NOMO-1 (cell line): Measurements from ENCODE around the gene GPR176.

ENCODE experiments used
- DNase-seq, 2 experiments: peaks; one replicate each; lab custom pipeline; 2025; ENCODE audit not compliant: unreplicated experiment in 2 of 2; lab: John Stamatoyannopoulos, UW

Gene GPR176

DNA sequence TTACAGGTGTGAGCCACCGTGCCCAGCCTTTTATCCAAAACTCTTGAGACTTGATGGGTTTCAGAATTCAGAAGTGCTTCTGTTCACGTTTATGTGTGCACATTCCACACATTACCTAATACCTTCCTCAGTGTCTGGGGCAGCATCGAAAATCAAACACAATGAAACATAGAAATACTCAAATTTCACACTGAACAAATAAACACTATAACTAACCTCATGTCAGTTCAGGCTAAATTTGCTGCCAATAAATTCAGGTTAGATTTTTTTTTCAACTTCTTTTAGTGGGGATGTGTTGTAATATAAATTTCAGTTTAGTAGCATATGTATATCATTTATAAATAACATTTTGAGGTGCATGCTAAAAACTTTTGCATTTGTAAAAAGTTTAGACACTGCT is 16.6 kb upstream of the GPR176 start:
- DNase-seq: no peak

DNA sequence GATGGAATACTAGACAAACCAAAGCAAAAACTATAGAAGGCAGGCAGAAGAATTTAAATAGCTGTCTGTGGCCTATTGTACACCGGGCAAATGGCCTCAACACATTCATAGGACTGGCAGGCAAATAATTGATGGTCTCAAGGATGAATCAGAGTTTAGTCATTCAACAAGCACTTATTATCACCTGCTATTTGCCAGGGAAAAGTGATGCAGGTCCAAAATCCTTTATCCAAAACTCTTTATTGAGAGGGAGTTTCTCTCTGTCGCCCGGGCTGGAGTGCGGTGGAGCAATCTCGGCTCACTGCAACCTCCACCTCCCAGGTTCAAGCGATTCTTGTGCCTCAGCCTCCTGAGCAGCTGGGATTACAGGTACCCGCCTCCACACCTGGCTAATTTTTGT is 16.1 kb upstream of the GPR176 start:
- DNase-seq: no peak

DNA sequence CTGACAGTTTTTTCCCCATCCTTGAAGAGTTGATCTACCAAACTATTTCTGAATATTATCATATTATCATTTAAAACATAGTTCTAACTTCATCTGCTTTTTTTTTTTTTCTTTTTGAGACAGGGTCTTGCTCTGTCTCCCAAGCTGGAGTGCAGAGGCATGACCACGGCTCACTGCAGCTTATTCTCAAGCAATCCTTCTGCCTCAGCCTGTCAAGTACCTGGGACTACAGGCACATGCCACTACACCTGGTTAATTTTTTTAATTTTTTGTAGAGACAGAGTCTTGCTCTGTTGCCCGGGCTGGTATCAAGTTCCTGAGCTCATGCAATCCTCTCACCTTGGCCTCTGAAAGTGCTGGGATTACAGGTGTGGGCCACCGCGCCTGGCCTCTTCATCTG is 15.2 kb upstream of the GPR176 start:
- DNase-seq: no peak

DNA sequence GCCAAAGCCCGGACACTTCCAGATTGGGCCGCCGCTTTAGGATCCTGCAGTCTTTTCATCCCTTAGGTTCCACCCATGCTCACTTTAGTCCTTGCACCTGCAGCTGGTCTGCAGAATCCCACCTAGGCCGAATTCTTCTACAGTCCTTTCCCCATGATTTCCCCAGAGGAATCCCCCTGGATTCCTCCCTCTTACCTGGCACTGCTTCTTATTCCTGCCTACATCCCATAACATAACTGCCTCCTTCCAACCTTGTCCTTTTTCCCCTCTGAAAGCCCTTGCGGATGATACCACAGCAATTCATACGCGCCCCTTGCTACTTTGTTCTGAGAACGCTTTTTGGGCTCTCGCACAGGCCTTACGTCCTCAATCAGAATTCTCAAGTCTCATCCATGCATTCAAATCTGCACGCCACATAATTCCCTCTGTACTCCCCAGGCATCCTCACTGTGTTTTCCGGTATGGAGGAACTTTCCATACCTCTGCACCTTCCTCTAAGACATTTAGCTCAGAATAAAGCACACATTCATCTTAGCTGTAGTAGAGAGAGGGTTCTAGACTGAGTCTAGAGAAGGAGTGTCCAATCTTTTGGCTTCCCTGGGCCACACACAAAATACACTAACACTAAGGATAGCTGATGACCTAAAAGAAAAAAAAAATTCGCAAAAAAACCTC is 14.5 kb upstream of the GPR176 start:
- peak in 1 of 2 experiments; percentile 13 for DNase-seq

DNA sequence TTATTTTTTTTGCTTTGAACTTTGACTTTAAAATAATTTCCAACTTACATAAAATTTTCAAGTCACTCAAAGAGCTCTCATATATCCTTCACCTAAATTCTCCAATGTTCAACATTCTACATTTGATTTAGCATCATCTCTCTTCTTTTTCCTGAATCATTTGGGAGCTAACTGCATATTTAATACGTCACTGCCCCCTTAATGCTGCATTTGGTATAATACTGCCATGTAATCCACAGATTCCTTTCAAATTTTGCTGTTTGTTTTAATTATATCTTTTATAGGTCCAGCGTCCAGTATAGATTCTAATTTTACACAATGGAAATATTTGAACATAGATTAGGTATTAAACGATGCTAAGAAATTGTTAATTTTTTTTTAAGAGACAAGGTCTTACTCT is 11.5 kb upstream of the GPR176 start:
- no peak for DNase-seq

DNA sequence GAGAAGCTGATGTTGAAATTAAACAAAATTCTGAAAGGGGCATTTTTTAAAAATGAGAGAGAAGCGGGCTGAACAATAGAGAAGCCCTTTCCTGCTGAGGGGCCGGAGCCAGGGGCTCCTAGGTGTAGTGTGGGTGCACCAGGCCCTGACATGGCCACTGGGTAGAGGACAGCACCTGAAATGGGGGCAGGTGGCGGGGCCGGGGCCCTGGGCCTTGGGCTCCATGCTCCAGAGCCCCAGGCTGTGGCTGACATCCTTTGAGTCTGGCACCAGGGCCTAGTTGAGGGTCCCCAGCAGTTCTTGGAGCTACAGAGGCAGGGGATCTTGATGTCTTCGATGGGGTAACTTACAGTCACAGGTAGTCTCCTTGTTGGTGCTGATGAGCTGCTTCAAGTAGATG is 6.5 kb upstream of the GPR176 start:
- DNase-seq: no peak

DNA sequence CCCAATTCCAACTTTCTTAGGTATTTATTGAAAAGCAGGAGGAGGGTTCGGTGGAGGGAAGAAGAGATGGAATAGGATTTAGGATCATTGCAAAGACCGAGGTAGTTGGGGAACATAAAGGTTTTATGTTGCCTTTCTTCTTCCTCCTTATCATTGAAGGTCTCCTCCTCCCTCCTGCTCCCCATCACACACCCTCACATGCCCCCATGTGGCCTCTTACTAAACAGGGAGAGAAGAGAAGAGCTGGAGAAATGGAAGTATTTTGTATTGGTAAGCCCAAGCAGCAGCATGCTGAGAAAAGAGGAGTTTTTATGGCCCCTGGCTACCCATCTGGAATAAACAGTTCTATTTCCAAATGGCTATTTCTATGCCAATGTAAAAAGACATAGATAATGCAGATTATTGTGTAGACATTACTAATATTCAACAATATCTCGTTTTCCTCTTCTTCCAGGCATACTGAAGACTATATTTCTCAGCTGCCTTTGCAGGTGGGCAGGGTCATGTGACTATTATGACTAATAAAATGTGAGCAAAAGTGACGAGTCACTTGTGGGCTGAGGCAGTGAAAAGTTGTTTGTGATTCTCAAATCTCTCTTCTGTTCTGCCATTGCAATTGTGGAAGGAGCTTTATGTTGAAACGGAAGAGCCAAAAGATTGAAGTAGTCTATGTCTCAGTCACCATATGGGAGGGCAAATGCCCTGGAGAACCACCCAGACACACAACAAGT is 5.2 kb upstream of the GPR176 start:
- no peak for DNase-seq

DNA sequence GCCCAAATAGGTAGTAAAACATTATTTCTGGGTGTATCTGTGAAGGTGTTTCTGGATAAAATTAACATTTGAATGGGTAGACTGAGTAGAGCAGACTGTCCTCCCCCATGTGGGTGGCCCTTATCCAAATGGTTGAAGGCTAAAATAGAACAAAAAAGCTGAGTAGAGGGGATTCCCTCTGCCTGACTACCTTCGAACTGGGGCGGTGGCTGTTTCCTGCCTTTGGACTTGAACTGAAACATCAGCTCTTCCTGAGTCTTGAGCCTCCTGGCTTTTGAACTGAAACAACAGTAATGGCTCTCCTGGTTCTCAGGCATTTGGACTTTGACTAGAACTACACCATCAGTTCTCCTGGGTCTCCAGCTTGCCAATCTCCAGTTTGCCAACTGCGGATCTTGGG is 4.4 kb upstream of the GPR176 start:
- no peak for DNase-seq

DNA sequence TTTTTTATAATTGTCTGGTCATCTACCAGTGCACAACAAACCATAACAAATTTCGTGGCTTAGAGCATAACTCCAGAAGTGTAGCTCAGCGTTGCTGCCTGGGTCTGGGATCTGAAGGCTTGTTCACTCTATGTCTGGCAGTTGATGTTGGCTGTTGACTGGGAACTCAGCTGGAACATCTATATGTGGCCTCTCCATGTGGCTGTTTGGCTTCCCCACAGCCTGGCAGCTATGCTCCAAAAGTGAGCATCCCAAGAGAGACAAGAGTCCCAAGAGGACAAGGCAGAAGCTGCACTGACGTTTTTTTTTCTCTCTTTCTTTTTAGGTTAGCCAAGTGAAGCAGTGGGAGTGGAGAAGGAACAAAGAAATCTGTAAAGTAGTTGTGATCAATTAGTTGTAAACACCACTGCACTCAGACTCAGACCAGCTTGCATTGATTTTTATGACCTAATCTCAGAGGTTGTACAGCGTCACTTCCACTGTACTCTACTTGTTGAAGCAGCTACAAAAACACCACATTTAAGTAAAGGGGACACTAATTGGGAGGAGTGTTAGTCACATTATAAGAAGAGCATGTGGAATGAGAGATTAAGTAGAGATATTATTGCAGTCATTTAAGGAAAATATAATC is 2.5 kb upstream of the GPR176 start:
- no peak for DNase-seq

DNA sequence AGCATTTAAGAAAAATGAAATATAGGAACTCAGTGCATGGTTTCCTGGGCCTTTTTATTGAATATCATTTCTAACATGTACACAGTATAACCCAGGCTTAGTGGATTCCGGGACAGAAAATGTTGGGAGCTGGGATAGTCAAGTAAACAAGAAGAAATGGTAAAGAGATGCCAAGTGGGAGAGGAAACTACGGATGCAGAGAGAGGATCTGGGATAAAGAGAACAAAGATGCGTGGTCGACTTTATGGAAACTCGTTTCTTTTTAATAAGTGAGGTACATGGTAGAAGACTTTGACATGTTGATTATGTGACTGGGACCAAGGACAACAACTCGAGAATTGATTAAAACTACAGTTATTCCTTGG is 1.2 kb upstream of the GPR176 start:
- DNase-seq: no peak

DNA sequence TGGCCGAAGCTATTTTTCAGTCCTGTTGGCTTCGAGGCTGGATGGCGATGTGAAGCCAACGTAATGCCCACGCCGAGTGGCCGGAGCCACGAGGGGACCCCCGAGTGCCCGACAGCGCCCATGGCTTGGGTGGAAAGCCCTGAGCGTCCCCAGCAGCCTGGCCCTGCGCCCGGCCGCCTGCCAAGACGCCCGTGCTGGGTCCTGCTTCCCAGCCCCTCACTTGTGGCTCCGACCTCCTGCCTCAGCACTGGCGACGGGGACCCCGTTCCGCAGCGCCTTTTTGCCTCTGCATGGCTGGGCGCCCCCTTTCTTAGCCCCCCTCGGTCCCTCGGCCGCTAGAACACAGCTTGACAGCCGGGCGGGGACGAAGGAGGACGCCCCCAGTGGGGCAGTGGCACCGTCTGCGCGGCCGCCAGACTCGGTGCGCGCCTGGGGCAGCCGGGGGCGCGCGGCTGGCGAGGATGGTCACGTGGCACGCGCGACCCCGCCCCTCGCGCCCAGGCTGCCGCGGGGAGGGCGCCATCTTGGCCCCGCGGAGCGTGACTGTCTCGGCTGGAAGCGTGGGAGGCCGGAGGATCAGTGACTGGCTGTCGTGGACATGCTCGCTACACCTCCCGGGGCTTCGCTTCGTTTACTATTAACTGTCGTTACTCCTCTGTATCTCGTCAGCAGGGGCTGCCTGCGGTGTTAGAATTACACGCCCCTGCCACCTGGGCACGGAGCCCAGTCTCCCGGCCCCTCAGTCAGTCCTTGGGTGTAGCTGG is 626 bp upstream of the GPR176 start:
- peak; percentile 58 to 67 for DNase-seq

DNA sequence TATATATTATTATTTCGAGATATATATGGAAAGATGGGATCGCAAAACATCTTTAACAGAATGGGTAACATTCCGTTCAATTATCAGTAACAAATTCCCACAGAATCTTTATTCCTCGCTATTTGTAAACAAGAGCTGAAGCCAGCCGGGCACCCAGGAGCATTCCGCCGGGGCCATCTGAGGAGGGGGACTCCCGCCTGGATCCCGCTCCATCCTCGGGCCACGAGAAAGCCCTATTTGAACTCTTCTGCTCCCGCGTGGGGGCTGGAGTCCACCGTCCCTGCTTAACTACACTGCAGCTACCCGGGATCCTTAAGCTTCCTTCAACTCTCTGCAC is 687 bp downstream of the GPR176 start:
- DNase-seq: no peak

DNA sequence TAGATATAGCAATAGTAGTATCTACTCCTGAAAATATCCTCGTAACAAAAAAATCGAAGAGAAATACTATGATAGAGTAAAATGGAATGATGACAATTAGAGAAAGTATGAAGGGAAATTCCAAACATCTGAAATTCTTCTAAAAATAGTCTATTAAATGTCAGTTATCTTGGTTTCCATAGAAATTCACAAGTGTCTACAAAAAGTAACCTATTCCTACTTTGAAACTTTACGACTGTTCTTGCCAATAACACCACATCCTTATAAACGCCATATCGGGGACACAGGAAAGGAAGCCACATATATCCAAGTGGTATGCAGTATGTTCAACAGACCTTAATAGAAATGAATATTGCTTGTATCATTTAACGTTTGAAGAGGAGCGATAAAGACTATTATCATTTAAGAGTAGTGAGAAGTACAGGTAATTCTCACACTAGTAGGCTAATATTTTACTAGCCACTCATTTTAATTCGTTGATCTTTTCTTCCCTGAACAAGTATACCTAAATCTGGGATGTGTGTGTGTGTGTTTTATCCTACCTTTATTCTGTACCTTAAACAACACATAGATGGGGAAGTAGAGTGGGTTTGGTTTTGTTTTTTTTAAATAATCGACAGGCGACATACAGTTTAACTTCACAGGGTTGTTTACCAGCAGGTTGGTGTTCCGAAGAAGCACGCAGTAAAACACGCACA is 1.2 kb downstream of the GPR176 start:
- DNase-seq: no peak

DNA sequence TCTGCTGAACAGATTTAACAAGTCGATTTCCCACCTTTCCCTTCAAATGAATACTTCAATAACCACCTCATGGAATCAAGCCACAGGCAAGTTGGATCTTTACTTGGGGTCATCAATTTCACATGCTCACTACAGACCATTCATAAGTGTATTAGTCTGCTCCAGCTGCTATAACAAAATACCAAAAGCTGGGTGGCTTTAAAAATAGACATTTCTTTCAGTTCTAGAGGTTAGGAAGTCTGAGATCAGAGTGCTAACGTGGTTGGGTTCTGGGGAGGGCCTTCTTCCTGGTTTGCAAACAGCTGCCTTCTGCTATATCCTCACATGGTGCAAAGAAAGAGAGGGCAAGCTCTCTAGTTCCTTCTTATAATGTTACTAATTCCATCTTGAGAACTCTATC is 5.1 kb downstream of the GPR176 start:
- no peak for DNase-seq

DNA sequence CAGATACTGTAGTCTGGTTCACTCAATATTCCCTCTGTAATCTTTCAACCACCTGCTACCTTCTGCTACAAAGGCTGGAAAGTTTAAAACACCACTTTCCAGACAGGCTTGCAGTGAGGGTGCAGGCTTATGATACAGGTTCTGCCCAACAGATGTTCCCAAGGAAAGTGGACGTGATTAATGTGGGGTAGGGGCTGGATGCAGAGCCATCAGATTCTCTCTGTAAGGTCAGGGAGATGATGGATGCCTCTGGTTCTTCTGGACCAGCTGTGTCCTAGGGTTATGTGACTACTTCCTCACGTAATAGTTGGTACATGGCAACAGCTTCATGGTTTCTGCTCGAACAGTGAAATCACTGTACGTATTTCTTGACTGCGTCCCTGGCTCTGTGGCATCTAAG is 11.1 kb downstream of the GPR176 start:
- DNase-seq: no peak

DNA sequence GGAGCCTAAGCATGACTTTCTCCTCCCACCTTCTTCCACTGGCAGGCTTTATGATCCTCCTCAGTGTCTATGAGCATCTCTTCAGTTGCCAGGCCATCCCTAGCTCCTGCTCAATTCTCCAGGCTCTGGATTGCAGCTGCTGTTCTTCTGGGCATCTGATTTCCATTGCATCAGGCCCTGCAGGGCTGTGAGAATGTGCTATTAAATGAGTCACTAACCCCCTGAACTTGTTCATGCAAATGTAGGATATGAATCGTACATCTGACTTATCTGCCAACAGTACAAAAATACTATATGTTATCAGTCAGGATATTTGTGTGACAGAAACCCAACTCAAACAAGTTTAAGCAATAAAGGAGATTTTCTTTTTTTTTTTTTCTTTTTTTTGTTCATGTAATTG is 11.9 kb downstream of the GPR176 start:
- DNase-seq: no peak

DNA sequence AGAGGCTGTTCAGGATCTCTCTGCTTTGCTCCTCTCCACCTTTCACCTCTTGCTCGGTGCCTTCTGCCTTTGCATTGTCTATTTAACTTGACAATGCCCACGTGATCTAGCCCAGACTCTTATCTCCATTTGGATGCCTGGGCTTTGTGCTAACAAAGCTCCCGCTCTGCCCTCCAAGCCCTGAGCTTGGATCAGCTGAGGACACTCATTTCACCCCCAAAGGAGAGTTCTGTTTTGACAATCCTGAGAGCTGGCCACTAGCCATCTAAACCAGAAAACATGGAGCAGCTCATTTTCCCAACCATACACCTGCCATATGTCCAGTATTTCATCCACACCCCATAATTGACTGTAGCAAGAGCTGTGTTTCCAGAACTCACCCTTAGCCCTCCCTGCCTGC is 12.8 kb downstream of the GPR176 start:
- DNase-seq: no peak

DNA sequence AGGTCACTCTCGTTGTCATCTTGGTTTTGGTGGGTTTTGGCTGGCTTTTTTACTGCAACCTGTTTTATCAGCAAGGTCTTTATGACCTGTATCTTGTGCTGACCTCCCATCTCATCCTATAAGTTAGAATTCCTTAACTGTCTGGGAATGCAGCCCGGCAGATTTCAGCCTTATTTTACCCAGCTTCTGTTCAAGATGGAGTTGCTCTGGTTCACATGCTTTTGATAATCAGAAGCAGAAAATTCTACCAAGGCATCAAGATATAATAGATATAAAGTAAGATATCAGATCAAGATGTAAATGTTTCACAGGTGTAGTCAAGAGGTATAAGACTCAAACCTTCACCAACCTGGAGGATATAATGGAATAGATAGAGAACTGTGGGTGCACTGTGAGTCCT is 16.0 kb downstream of the GPR176 start:
- DNase-seq: no peak

DNA sequence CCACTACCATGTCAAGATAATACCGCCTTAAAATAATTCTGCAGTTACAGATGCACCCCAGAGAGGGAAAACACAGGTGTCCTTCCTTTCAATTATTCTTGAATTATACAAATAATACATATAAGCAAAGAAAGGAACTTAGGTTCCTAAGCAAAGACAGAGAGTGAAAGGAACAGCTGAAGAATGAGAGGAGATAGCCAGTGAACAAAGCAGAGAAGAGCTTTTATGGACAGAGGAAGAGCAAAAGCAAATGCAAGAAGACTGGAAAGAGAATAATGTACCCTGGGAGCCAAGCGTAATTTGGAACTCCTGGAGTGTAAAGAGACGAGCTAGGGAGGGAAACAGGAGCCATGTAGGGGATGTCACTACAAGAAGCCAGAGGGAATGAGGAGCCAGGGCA is 21.7 kb downstream of the GPR176 start:
- no peak for DNase-seq

DNA sequence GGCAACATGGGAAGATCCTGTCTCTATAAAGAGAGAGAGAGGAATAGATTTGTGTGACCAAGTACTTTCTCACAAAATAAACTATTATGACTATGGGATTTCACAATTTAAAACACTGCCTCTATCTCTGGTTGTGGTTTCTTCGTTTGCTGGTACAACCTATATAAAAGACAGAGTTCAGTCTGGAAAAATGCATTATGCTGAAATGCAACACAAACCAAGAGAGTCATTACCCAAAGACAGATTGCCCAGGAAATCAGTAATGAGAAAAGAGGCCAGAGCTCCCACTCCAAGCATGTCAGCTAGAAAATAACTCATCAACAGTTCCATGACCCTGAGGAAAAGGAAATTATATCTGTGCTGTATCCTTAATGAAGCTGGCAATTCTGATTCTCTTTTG is 23.2 kb downstream of the GPR176 start:
- DNase-seq: no peak

DNA sequence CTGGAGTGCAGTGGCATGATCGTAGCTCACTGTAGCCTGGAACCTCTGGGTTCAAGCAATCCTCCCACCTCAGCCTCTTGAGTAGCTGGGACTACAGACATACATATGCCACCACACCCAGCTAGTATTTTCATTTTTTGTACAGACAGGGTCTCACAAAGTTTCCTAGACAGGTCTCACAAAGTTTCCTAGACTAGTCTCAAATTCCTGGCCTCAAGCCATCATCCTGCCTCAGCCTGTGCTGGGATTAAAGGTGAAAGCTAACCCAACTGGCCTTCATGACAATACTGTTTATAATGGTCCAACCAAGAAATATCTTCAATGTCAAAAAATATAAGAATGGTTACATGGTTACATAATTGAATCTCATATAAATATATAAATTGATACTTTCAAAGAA is 24.0 kb downstream of the GPR176 start:
- DNase-seq: no peak
